ENCODE measurements around the gene NFYC.

Gene NFYC

GRCh38 chr1:40758578-40759343 is 67.3 kb downstream of the NFYC start:
- no peaks in the 10 kb centered on the region for H4K20me1 ChIP-seq (ENCODE audit: insufficient read depth)
- no peak for TF ChIP-seq CTCF (conservative IDR thresholded peaks at IDR 0.05; ENCODE audit: low read depth, low read length)
- H3K4me3 ChIP-seq (IDR thresholded peaks at IDR 0.05; ENCODE audit: insufficient read depth, low read depth, low read length): no peak overlapping the region
- H3K4me1 ChIP-seq (ENCODE audit: low read depth, poor library complexity, severe bottlenecking): peaks cover 30% of the 10 kb centered on the region
- no peaks in the 10 kb centered on the region for H3K27me3 ChIP-seq (ENCODE audit: insufficient read depth, low read depth)
- no peak overlapping the region for H3K27ac ChIP-seq
- H3K79me2 ChIP-seq (ENCODE audit: insufficient read depth, low read depth): no peaks in the 10 kb centered on the region
- no peak overlapping the region for H3K4me2 ChIP-seq
- H3K36me3 ChIP-seq (ENCODE audit: insufficient read depth): peaks cover 4% of the 10 kb centered on the region; the same call in 1 of the 2 replicates
- no peak overlapping the region for H2AFZ ChIP-seq (ENCODE audit: low read depth)
- no peak overlapping the region for H3K9ac ChIP-seq

GRCh38 chr1:40760984-40761383 is 69.5 kb downstream of the NFYC start:
- H3K79me2 ChIP-seq (ENCODE audit: insufficient read depth, low read depth): no peaks in the 10 kb centered on the region
- no peak overlapping the region for H3K4me3 ChIP-seq (IDR thresholded peaks at IDR 0.05; ENCODE audit: insufficient read depth, low read depth, low read length)
- no peak overlapping the region for H3K9ac ChIP-seq
- no peaks in the 10 kb centered on the region for H3K27me3 ChIP-seq (ENCODE audit: insufficient read depth, low read depth)
- H3K4me1 ChIP-seq (ENCODE audit: low read depth, poor library complexity, severe bottlenecking): peaks cover 44% of the 10 kb centered on the region
- TF ChIP-seq CTCF (conservative IDR thresholded peaks at IDR 0.05; ENCODE audit: low read depth, low read length): no peak
- no peaks in the 10 kb centered on the region for H4K20me1 ChIP-seq (ENCODE audit: insufficient read depth)
- H2AFZ ChIP-seq (ENCODE audit: low read depth): no peak overlapping the region
- H3K27ac ChIP-seq: no peak overlapping the region
- H3K4me2 ChIP-seq: no peak overlapping the region
- H3K36me3 ChIP-seq (ENCODE audit: insufficient read depth): peaks cover 4% of the 10 kb centered on the region; the same call in 1 of the 2 replicates

- no peak overlapping the region for H3K4me3 ChIP-seq (IDR thresholded peaks at IDR 0.05; ENCODE audit: insufficient read depth, low read depth, low read length)
These were observed 70.8 kb downstream of the NFYC start for GRCh38 chr1:40762144-40762923.

More at GRCh38 chr1:40762144-40762923, 70.8 kb downstream of the NFYC start:
- H3K36me3 ChIP-seq (ENCODE audit: insufficient read depth): peaks cover 3% of the 10 kb centered on the region; the same call in 1 of the 2 replicates
- H3K9ac ChIP-seq: no peak overlapping the region
- H2AFZ ChIP-seq (ENCODE audit: low read depth): no peak overlapping the region
- H3K4me2 ChIP-seq: no peak overlapping the region
- no peak overlapping the region for H3K27ac ChIP-seq
- H3K27me3 ChIP-seq (ENCODE audit: insufficient read depth, low read depth): no peaks in the 10 kb centered on the region
- no peaks in the 10 kb centered on the region for H4K20me1 ChIP-seq (ENCODE audit: insufficient read depth)
- no peak for TF ChIP-seq CTCF (conservative IDR thresholded peaks at IDR 0.05; ENCODE audit: low read depth, low read length)
- peaks cover 39% of the 10 kb centered on the region for H3K4me1 ChIP-seq (ENCODE audit: low read depth, poor library complexity, severe bottlenecking)
- no peaks in the 10 kb centered on the region for H3K79me2 ChIP-seq (ENCODE audit: insufficient read depth, low read depth)

Data from KMS-11 (cell line).